Right lobe of liver (tissue), 4 donors: Measurements from ENCODE around the gene HOXC10.

Experiments
- CTCF ChIP-seq, 4 donors: fragments of 200-600 bp in 3 of 4; fragments of 450-650 bp in 1 of 4; IDR thresholded peaks; one replicate each; pipeline versions ENCODE4 v1.5.1 to v1.8.0; 2016 to 2022; ENCODE audit warnings: antibody characterized with exemption in 4 of 4, mild to moderate bottlenecking in 2 of 4
- POLR2A ChIP-seq: fragments of 450-650 bp; IDR thresholded peaks from one replicate; pipeline ENCODE4 v1.6.1; 2017; ENCODE audit warnings: antibody characterized with exemption, mild to moderate bottlenecking
- donor health status: DM: no; HTN: no; CAD: no.
- donor health status: DM: no; HTN: no; CAD: no.
- donor health status: DM: no; HTN: yes; CAD: no.

GRCh38 chr12:53941750-53942149 lies 43.2 kb upstream of the HOXC10 start:
- TF ChIP-seq POLR2A, result no peak
- no peak for TF ChIP-seq CTCF (IDR thresholded peaks at IDR 0.05)
